ENCODE results near the gene CYP19A1.

DNA sequence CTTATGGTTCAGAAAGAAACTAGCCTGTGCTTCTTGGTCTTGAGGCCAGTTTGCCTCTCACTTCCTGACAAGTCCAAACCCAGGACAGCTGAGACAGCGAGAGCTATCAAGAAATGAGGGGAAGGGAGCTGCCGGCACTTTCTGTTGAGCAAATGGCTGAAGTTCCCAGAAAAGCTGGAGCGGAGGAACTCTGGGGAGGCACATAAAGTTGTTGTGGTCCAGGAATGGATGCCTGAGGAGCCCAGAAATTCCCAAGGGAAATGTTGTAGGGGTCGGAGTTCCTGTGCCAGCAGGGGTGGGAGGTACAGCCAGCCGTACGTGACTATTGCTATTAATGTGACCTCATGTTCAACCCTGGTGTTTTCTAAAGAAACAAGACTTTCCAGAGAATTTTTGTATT is 144.9 kb downstream of the CYP19A1 start:
- TF ChIP-seq ASH2L (IDR thresholded peaks at IDR 0.05; ENCODE audit: borderline replicate concordance, low read depth) (no peak), BCL11A (IDR thresholded peaks at IDR 0.05; ENCODE audit: low read depth, low read length) (no peak), POLR2AphosphoS5 (IDR thresholded peaks at IDR 0.05; ENCODE audit: low read length) (no peak), TARDBP (IDR thresholded peaks at IDR 0.05; ENCODE audit: borderline replicate concordance) (no peak)
- TF ChIP-seq, protein P1, sequence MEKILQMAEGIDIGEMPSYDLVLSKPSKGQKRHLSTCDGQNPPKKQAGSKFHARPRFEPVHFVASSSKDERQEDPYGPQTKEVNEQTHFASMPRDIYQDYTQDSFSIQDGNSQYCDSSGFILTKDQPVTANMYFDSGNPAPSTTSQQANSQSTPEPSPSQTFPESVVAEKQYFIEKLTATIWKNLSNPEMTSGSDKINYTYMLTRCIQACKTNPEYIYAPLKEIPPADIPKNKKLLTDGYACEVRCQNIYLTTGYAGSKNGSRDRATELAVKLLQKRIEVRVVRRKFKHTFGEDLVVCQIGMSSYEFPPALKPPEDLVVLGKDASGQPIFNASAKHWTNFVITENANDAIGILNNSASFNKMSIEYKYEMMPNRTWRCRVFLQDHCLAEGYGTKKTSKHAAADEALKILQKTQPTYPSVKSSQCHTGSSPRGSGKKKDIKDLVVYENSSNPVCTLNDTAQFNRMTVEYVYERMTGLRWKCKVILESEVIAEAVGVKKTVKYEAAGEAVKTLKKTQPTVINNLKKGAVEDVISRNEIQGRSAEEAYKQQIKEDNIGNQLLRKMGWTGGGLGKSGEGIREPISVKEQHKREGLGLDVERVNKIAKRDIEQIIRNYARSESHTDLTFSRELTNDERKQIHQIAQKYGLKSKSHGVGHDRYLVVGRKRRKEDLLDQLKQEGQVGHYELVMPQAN (conservative IDR thresholded peaks at IDR 0.05), result no peak
- TF ChIP-seq, protein P2, sequence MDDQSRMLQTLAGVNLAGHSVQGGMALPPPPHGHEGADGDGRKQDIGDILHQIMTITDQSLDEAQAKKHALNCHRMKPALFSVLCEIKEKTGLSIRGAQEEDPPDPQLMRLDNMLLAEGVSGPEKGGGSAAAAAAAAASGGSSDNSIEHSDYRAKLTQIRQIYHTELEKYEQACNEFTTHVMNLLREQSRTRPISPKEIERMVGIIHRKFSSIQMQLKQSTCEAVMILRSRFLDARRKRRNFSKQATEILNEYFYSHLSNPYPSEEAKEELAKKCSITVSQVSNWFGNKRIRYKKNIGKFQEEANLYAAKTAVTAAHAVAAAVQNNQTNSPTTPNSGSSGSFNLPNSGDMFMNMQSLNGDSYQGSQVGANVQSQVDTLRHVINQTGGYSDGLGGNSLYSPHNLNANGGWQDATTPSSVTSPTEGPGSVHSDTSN (IDR thresholded peaks at IDR 0.05; ENCODE audit: insufficient replicate concordance, low read depth, low read length), result no peak
- TF ChIP-seq, protein P3, sequence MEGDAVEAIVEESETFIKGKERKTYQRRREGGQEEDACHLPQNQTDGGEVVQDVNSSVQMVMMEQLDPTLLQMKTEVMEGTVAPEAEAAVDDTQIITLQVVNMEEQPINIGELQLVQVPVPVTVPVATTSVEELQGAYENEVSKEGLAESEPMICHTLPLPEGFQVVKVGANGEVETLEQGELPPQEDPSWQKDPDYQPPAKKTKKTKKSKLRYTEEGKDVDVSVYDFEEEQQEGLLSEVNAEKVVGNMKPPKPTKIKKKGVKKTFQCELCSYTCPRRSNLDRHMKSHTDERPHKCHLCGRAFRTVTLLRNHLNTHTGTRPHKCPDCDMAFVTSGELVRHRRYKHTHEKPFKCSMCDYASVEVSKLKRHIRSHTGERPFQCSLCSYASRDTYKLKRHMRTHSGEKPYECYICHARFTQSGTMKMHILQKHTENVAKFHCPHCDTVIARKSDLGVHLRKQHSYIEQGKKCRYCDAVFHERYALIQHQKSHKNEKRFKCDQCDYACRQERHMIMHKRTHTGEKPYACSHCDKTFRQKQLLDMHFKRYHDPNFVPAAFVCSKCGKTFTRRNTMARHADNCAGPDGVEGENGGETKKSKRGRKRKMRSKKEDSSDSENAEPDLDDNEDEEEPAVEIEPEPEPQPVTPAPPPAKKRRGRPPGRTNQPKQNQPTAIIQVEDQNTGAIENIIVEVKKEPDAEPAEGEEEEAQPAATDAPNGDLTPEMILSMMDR (IDR thresholded peaks at IDR 0.05 in 2 of 3, conservative IDR thresholded peaks at IDR 0.05 in 1 of 3; ENCODE audit: control insufficient read depth in 2 of 3, extremely low read depth in 1 of 3, insufficient read depth in 1 of 3, low read depth in 3 of 3, low read length in 3 of 3), result no peak
